Fibroblast of skin of back (primary cell): ENCODE results near the gene NDUFAF7.
"Not testable (repeated sequence)": the region's sequence is repeated elsewhere in the genome, so short reads cannot be mapped to it uniquely, and the experiment has no call there.

Source experiments
- DNase-seq: peaks from one replicate; pipeline ENCODE4 v3.0.0-alpha.2; 2013

The NDUFAF7 gene

GRCh38 chr2:37219046-37219445 lies 12.4 kb upstream of the NDUFAF7 start:
- no peak for DNase-seq

- DNase-seq: no peak
Observed at GRCh38 chr2:37223131-37223530, 8.3 kb upstream of the NDUFAF7 start.

GRCh38 chr2:37224063-37224462 lies 7.4 kb upstream of the NDUFAF7 start:
- no peak for DNase-seq

GRCh38 chr2:37225129-37225528 lies 6.3 kb upstream of the NDUFAF7 start:
- not testable (repeated sequence) for DNase-seq

- no peak for DNase-seq
Observed at GRCh38 chr2:37226863-37227262, 4.6 kb upstream of the NDUFAF7 start.

GRCh38 chr2:37228788-37229187 lies 2.7 kb upstream of the NDUFAF7 start:
- DNase-seq: no peak

GRCh38 chr2:37230581-37230980 lies 877 bp upstream of the NDUFAF7 start:
- DNase-seq: peak; percentile 14

- DNase-seq: peak; percentile 18
Observed at GRCh38 chr2:37232131-37232933, 874 bp downstream of the NDUFAF7 start.

GRCh38 chr2:37243435-37243834 lies 12.0 kb downstream of the NDUFAF7 start:
- DNase-seq: no peak

- DNase-seq: no peak
Observed at GRCh38 chr2:37244017-37244416, 12.6 kb downstream of the NDUFAF7 start.

- no peak for DNase-seq
Observed at GRCh38 chr2:37244755-37245154, 13.3 kb downstream of the NDUFAF7 start.

GRCh38 chr2:37246205-37246604 lies 14.7 kb downstream of the NDUFAF7 start:
- DNase-seq: no peak

GRCh38 chr2:37250869-37251740 lies 19.6 kb downstream of the NDUFAF7 start:
- DNase-seq: no peak

- DNase-seq: no peak
Observed at GRCh38 chr2:37262522-37262921, 31.1 kb downstream of the NDUFAF7 start.

GRCh38 chr2:37263839-37264238 lies 32.4 kb downstream of the NDUFAF7 start:
- DNase-seq: no peak

GRCh38 chr2:37267685-37268084 lies 36.2 kb downstream of the NDUFAF7 start:
- DNase-seq: no peak

GRCh38 chr2:37268111-37268510 lies 36.7 kb downstream of the NDUFAF7 start:
- no peak for DNase-seq

- DNase-seq: no peak
Observed at GRCh38 chr2:37271376-37272067, 40.1 kb downstream of the NDUFAF7 start.

- DNase-seq: peak; percentile 11
Observed at GRCh38 chr2:37274359-37274965, 43.0 kb downstream of the NDUFAF7 start.

- no peak for DNase-seq
Observed at GRCh38 chr2:37276291-37276690, 44.8 kb downstream of the NDUFAF7 start.

GRCh38 chr2:37281916-37282315 lies 50.5 kb downstream of the NDUFAF7 start:
- no peak for DNase-seq

GRCh38 chr2:37282746-37283145 lies 51.3 kb downstream of the NDUFAF7 start:
- DNase-seq: peak; percentile 90

GRCh38 chr2:37283207-37283606 lies 51.7 kb downstream of the NDUFAF7 start:
- peak; percentile 97 for DNase-seq
